ENCODE measurements around the gene SLC8A1.

GRCh38 chr2:40220177-40220925, 231.5 kb downstream of the SLC8A1 start:
- TF ChIP-seq, protein P1, sequence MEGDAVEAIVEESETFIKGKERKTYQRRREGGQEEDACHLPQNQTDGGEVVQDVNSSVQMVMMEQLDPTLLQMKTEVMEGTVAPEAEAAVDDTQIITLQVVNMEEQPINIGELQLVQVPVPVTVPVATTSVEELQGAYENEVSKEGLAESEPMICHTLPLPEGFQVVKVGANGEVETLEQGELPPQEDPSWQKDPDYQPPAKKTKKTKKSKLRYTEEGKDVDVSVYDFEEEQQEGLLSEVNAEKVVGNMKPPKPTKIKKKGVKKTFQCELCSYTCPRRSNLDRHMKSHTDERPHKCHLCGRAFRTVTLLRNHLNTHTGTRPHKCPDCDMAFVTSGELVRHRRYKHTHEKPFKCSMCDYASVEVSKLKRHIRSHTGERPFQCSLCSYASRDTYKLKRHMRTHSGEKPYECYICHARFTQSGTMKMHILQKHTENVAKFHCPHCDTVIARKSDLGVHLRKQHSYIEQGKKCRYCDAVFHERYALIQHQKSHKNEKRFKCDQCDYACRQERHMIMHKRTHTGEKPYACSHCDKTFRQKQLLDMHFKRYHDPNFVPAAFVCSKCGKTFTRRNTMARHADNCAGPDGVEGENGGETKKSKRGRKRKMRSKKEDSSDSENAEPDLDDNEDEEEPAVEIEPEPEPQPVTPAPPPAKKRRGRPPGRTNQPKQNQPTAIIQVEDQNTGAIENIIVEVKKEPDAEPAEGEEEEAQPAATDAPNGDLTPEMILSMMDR (IDR thresholded peaks at IDR 0.05; ENCODE audit: low read depth, low read length) = no peak
- TF ChIP-seq POLR2A (IDR thresholded peaks at IDR 0.05; ENCODE audit: extremely low read depth, insufficient read length) (no peak), MYC (IDR thresholded peaks at IDR 0.05; ENCODE audit: low read depth, low read length) (no peak)
